ENCODE results near the gene RASSF10.

RASSF10 gene

DNA sequence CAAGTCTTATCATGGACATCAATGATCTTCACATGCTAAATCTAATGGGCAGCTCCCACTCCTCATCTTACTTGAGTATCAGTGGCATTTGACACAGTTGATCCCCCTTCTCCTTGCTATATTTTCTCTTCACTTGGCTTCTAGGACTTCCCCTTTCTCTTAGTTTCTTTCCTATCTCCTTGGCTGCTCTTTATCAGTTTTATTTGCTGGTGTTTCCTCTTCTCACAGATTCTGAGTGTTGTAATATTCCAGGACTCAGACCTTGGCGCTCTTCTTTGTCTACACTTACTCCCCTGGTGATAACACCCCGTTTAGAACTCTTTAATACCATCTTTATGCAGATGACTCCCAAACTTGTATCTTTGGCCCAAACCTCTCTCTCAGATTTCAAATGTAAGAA lies 33.9 kb upstream of the RASSF10 start:
- no peaks in the 10 kb centered on the region for H3K9me3 ChIP-seq (replicated peaks; ENCODE audit: low read length)
- H3K27me3 ChIP-seq (ENCODE audit: control insufficient read depth, insufficient read depth, low read length), result peaks cover 62% of the 10 kb centered on the region
- no peak overlapping the region for H3K4me3 ChIP-seq (ENCODE audit: low read length)
- H3K4me2 ChIP-seq (ENCODE audit: low read length), result no peak overlapping the region
- H3K9ac ChIP-seq (ENCODE audit: low read depth, low read length), result no peak overlapping the region
- H3K36me3 ChIP-seq (ENCODE audit: insufficient read depth, low read length), result no peaks in the 10 kb centered on the region
- no peaks in the 10 kb centered on the region for H3K4me1 ChIP-seq (ENCODE audit: control insufficient read depth, insufficient read depth, low read length)

- Histone ChIP-seq H3K36me3 (ENCODE audit: insufficient read depth, low read length) (no peaks in the 10 kb centered on the region), H3K4me3 (ENCODE audit: low read length) (no peak overlapping the region), H3K9ac (ENCODE audit: low read depth, low read length) (no peak overlapping the region), H3K27me3 (ENCODE audit: control insufficient read depth, insufficient read depth, low read length) (peaks cover 87% of the 10 kb centered on the region), H3K9me3 (replicated peaks; ENCODE audit: low read length) (no peaks in the 10 kb centered on the region), H3K4me1 (ENCODE audit: control insufficient read depth, insufficient read depth, low read length) (no peaks in the 10 kb centered on the region), H3K4me2 (ENCODE audit: low read length) (no peak overlapping the region)
These were observed 29.0 kb upstream of the RASSF10 start for GRCh38 chr11:12979928-12980689.

DNA sequence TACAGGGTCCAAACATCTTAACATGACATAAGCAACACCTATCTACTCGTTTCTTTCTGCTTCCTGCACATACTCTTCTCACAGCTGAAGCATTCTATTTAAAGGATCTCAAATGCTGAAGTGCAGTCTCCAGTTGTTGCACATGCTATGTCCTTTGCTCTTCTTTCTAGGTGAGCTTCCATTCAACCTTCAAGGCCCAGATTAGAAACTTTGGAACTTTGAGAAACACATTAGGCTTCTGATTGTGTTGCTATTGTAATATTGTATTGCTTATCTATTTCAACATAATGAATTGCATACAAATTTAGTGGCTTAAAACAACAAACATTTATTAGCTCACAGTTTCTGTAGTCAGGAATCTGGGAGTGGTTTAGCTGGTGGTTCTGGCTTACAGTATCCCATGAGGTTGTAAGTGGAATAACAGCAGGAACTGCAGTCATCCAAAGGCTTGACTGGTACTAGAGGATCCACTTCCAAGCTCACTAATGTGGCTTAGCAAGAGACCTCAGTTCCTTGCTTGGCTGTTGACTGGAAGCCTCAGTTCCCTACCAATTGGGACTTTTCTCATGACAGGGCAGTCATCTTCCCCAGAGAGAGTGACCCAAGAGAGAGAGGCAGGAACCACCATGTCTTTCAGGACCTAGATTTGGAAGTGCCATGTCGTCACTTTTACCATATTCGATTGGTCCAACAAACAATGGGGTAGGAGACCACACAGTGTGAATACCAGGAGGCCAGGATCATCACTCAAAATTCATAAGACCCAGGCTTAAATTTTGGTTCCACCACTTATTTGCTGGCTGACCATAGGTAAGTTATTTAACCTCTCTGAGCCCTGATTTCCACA lies 27.2 kb upstream of the RASSF10 start:
- Histone ChIP-seq H3K4me2 (ENCODE audit: low read length) (no peak overlapping the region), H3K9me3 (replicated peaks; ENCODE audit: low read length) (no peaks in the 10 kb centered on the region), H3K4me3 (ENCODE audit: low read length) (no peak overlapping the region), H3K27me3 (ENCODE audit: control insufficient read depth, insufficient read depth, low read length) (peaks cover 84% of the 10 kb centered on the region), H3K9ac (ENCODE audit: low read depth, low read length) (no peak overlapping the region), H3K4me1 (ENCODE audit: control insufficient read depth, insufficient read depth, low read length) (no peaks in the 10 kb centered on the region), H3K36me3 (ENCODE audit: insufficient read depth, low read length) (no peaks in the 10 kb centered on the region)

- H3K4me3 ChIP-seq (ENCODE audit: low read length), result no peak overlapping the region
- H3K4me2 ChIP-seq (ENCODE audit: low read length), result no peak overlapping the region
- peaks cover 75% of the 10 kb centered on the region for H3K27me3 ChIP-seq (ENCODE audit: control insufficient read depth, insufficient read depth, low read length)
- no peaks in the 10 kb centered on the region for H3K4me1 ChIP-seq (ENCODE audit: control insufficient read depth, insufficient read depth, low read length)
- H3K9me3 ChIP-seq (replicated peaks; ENCODE audit: low read length), result no peaks in the 10 kb centered on the region
- H3K9ac ChIP-seq (ENCODE audit: low read depth, low read length), result no peak overlapping the region
- no peaks in the 10 kb centered on the region for H3K36me3 ChIP-seq (ENCODE audit: insufficient read depth, low read length)
These were observed 25.8 kb upstream of the RASSF10 start for GRCh38 chr11:12983336-12983735.

DNA sequence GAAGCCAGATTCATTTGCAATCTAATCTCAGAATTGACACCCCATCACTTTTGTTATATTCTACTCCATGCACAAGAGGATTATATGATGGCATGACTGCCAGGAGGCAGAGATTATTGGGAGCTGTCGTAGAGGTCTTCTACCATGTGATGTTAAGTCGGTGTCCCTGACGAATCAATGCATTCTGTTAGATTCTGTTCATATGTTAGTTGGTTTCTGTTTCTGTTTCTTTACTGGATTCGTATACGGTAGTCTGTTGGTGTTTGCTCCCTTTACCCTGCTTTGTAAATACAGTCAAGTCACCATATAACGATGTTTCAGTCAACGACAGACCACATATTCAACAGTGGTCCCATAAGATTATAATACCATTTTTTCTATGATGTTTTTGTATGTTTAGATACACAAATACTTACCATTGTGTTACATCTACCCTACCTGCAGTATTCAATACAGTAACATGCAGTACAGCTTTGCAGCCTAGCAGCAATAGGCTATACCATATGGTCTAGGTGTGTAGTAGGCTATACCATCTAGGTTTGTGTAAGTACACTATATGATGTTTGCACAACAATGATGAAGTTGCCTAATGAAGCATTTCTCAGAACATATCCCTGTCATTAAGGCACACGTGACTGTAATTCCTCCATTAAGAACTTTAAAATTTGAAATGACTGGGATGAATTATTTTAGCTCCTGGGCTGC lies 22.8 kb upstream of the RASSF10 start:
- no peaks in the 10 kb centered on the region for H3K9me3 ChIP-seq (replicated peaks; ENCODE audit: low read length)
- no peak overlapping the region for H3K4me2 ChIP-seq (ENCODE audit: low read length)
- H3K4me3 ChIP-seq (ENCODE audit: low read length), result no peak overlapping the region
- no peaks in the 10 kb centered on the region for H3K4me1 ChIP-seq (ENCODE audit: control insufficient read depth, insufficient read depth, low read length)
- H3K36me3 ChIP-seq (ENCODE audit: insufficient read depth, low read length), result no peaks in the 10 kb centered on the region
- H3K27me3 ChIP-seq (ENCODE audit: control insufficient read depth, insufficient read depth, low read length), result peaks cover 59% of the 10 kb centered on the region
- no peak overlapping the region for H3K9ac ChIP-seq (ENCODE audit: low read depth, low read length)

DNA sequence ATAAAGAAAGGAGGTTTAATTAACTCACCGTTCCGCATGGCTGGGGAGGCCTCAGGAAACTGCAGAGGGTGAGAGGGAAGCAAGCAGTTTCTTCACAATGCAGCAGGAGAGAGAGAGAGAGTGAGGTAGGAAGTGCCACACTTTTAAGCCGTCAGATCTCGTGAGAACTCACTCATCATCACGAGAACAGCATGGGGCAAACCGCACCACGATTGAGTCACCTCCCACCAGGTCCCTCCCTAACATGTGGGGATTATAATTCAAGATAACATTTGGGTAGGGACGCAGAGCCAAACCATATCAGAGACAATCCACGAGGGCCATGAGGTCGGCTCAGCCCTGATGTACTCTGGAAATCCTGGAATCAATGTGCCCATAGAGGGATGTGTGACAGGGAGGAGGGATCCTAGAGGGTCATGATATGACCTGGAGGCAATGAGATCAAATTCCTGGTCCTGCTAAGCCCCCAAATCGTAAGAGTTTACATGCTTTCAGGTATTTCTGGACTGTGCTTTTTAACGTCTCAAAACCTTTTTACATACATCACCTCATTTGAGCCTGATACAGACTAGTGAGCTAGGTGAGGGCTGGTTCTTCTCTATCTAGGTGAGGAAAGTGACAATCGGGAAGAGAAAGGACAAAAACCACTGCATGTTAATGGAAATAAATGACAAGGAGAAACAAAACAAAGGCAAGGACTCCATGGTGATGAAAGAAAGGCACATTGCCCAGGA lies 19.5 kb upstream of the RASSF10 start:
- Histone ChIP-seq H3K36me3 (ENCODE audit: insufficient read depth, low read length) (no peaks in the 10 kb centered on the region), H3K4me3 (ENCODE audit: low read length) (no peak overlapping the region), H3K27me3 (ENCODE audit: control insufficient read depth, insufficient read depth, low read length) (peaks cover 63% of the 10 kb centered on the region), H3K9me3 (replicated peaks; ENCODE audit: low read length) (no peaks in the 10 kb centered on the region), H3K4me2 (ENCODE audit: low read length) (no peak overlapping the region), H3K4me1 (ENCODE audit: control insufficient read depth, insufficient read depth, low read length) (no peaks in the 10 kb centered on the region), H3K9ac (ENCODE audit: low read depth, low read length) (no peak overlapping the region)

DNA sequence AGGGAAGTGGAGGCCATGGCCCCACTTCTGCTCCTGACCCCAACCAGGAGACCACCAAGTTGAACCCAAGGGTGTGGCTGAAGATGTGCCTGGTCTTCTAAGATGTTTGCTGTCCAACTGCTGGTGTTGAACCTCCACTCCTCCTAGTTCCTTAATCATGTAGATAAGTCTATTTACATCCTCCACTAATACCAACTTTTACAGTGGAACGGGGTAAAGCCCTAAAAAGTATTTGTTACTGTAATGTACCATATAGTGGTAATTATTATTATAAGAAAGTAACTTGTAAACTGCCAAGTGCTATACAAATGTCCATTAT lies 19.0 kb upstream of the RASSF10 start:
- Histone ChIP-seq H3K9ac (ENCODE audit: low read depth, low read length) (no peak overlapping the region), H3K9me3 (replicated peaks; ENCODE audit: low read length) (no peaks in the 10 kb centered on the region), H3K27me3 (ENCODE audit: control insufficient read depth, insufficient read depth, low read length) (peaks cover 57% of the 10 kb centered on the region), H3K4me2 (ENCODE audit: low read length) (no peak overlapping the region), H3K36me3 (ENCODE audit: insufficient read depth, low read length) (no peaks in the 10 kb centered on the region), H3K4me1 (ENCODE audit: control insufficient read depth, insufficient read depth, low read length) (no peaks in the 10 kb centered on the region), H3K4me3 (ENCODE audit: low read length) (no peak overlapping the region)

DNA sequence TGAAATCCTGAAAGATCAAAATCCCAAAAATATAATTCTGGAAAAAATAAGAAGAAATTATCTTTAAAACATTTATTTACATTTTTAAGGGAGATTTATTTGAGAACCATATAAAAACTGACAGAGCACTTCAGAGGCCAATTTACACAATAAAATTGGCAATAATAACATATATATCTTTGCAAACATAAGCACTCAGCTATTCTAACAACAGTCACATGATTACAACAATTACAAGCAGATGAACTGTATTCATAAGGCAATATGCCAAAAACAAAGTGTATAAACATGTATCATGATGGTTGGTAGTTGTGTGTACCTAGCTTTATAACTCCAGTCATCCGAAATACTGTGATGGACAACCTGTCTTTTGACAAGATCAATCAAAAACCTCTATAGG lies 17.7 kb upstream of the RASSF10 start:
- H3K4me3 ChIP-seq (ENCODE audit: low read length), result no peak overlapping the region
- H3K9ac ChIP-seq (ENCODE audit: low read depth, low read length), result no peak overlapping the region
- no peaks in the 10 kb centered on the region for H3K36me3 ChIP-seq (ENCODE audit: insufficient read depth, low read length)
- no peak overlapping the region for H3K4me2 ChIP-seq (ENCODE audit: low read length)
- H3K27me3 ChIP-seq (ENCODE audit: control insufficient read depth, insufficient read depth, low read length), result peaks cover 46% of the 10 kb centered on the region
- H3K4me1 ChIP-seq (ENCODE audit: control insufficient read depth, insufficient read depth, low read length), result no peaks in the 10 kb centered on the region
- H3K9me3 ChIP-seq (replicated peaks; ENCODE audit: low read length), result peaks cover 3% of the 10 kb centered on the region

DNA sequence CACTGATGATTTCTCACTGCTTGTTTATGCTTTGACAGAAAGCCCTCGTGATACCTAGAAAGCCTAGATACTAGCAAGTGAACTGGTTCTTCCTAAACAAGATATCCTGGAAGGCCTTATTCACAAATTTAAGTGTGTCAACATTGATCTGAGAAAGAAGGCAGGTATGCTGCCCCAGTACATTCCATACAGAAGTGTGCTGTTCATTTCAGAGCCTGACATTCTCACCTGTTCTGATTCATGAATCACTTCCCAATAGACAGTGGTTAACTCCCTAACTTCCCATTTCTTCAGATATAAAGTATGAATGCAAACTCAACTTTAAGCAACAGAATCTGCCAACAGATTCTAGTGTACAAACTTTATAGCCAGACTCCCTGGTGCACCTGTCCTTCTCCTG lies 15.5 kb upstream of the RASSF10 start:
- H3K36me3 ChIP-seq (ENCODE audit: insufficient read depth, low read length), result no peaks in the 10 kb centered on the region
- H3K9me3 ChIP-seq (replicated peaks; ENCODE audit: low read length), result peaks cover 3% of the 10 kb centered on the region
- no peak overlapping the region for H3K4me2 ChIP-seq (ENCODE audit: low read length)
- peaks cover 60% of the 10 kb centered on the region for H3K27me3 ChIP-seq (ENCODE audit: control insufficient read depth, insufficient read depth, low read length)
- H3K4me3 ChIP-seq (ENCODE audit: low read length), result no peak overlapping the region
- H3K9ac ChIP-seq (ENCODE audit: low read depth, low read length), result no peak overlapping the region
- H3K4me1 ChIP-seq (ENCODE audit: control insufficient read depth, insufficient read depth, low read length), result no peaks in the 10 kb centered on the region

GRCh38 chr11:12994476-12994875 lies 14.6 kb upstream of the RASSF10 start:
- Histone ChIP-seq H3K27me3 (ENCODE audit: control insufficient read depth, insufficient read depth, low read length) (peaks cover 65% of the 10 kb centered on the region), H3K9ac (ENCODE audit: low read depth, low read length) (no peak overlapping the region), H3K36me3 (ENCODE audit: insufficient read depth, low read length) (no peaks in the 10 kb centered on the region), H3K9me3 (replicated peaks; ENCODE audit: low read length) (peaks cover 3% of the 10 kb centered on the region), H3K4me3 (ENCODE audit: low read length) (no peak overlapping the region), H3K4me1 (ENCODE audit: control insufficient read depth, insufficient read depth, low read length) (no peaks in the 10 kb centered on the region), H3K4me2 (ENCODE audit: low read length) (no peak overlapping the region)

GRCh38 chr11:12995188-12995587 lies 13.9 kb upstream of the RASSF10 start:
- H3K4me3 ChIP-seq (ENCODE audit: low read length), result no peak overlapping the region
- no peaks in the 10 kb centered on the region for H3K36me3 ChIP-seq (ENCODE audit: insufficient read depth, low read length)
- peaks cover 63% of the 10 kb centered on the region for H3K27me3 ChIP-seq (ENCODE audit: control insufficient read depth, insufficient read depth, low read length)
- no peaks in the 10 kb centered on the region for H3K4me1 ChIP-seq (ENCODE audit: control insufficient read depth, insufficient read depth, low read length)
- H3K9ac ChIP-seq (ENCODE audit: low read depth, low read length), result no peak overlapping the region
- no peak overlapping the region for H3K4me2 ChIP-seq (ENCODE audit: low read length)
- H3K9me3 ChIP-seq (replicated peaks; ENCODE audit: low read length), result peaks cover 3% of the 10 kb centered on the region

Measured in skeletal muscle satellite cell (primary cell).